Muscle layer of duodenum (tissue), 2 donors: Measurements from ENCODE around the gene FBLN2.

Source experiments
- H3K27ac ChIP-seq: one replicate; pipeline ENCODE4 v1.7.0; 2013; ENCODE audit warnings: mild to moderate bottlenecking, low read length
- H3K27me3 ChIP-seq: one replicate; pipeline ENCODE4 v1.7.0; 2013; ENCODE audit warnings: low read depth, mild to moderate bottlenecking, control low read depth, low read length
- H3K36me3 ChIP-seq, 2 donors: one replicate each; pipeline ENCODE4 v1.7.0; 2013; ENCODE audit warnings: low read length in 2 of 2, control low read depth in 1 of 2, mild to moderate bottlenecking in 1 of 2; ENCODE audit not compliant: insufficient read depth in 2 of 2, control insufficient read depth in 1 of 2
- H3K4me1 ChIP-seq, 2 donors: one replicate each; pipeline ENCODE4 v1.7.0; 2013; ENCODE audit warnings: low read length in 2 of 2, mild to moderate bottlenecking in 2 of 2, control low read depth in 1 of 2, moderate library complexity in 1 of 2; ENCODE audit not compliant: insufficient read depth in 2 of 2, control insufficient read depth in 1 of 2
- H3K4me3 ChIP-seq, 2 donors: one replicate each; pipeline ENCODE4 v1.7.0; 2013; ENCODE audit warnings: low read length in 2 of 2, low read depth in 1 of 2, mild to moderate bottlenecking in 1 of 2
- H3K9me3 ChIP-seq, 2 donors: one replicate each; pipeline ENCODE4 v1.7.0; 2013; ENCODE audit warnings: low read length in 2 of 2, control low read depth in 1 of 2, mild to moderate bottlenecking in 1 of 2; ENCODE audit not compliant: control insufficient read depth in 1 of 2
- donor health status: healthy.

Gene FBLN2

DNA sequence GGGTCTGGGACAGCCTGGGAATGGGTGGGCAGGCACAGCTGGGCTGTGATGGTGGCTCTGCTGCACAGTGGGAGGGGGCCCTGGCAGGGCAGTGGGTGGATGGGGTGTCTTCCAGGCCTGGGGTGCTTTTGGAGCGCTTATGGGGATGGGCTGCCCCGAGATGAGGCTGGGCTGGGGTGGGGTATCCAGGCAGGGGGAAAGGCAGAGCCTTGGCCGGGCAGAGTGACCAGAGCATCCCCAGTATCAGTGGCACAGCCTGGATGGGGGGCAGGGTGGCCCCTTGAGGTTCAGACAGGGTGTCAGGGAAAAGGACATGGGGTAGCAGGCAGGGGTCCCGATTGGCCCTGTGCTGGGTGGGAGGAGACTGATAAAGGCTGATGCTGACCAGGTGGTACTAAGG, 42.2 kb upstream of the FBLN2 start:
- Histone ChIP-seq H3K9me3 (no peaks in the 10 kb centered on the region), H3K27me3 (no peaks in the 10 kb centered on the region), H3K27ac (no peak overlapping the region), H3K36me3 (peaks cover 0 to 25% of the 10 kb centered on the region in 2 donors), H3K4me1 (peaks cover 0 to 10% of the 10 kb centered on the region in 2 donors), H3K4me3 (no peak overlapping the region)

DNA sequence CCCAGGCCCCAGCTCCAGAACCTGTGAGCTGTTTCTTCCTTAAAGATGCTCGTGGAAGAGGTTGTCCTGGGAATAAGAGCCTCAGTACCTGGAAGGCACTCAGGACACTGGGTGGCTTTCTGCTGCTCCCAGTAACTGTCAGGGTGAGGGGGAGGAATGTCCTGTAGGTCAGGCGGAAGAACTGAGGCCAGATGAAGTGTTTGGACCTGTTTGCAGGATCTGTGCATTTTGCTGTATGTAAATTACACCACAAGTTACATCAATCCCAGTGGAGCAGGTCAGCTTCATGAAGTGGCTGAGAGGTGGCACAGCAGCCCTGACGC, 41.7 kb upstream of the FBLN2 start:
- peaks cover 0 to 19% of the 10 kb centered on the region in 2 donors for H3K36me3 ChIP-seq
- H3K27me3 ChIP-seq = no peaks in the 10 kb centered on the region
- H3K4me3 ChIP-seq = no peak overlapping the region
- H3K27ac ChIP-seq = no peak overlapping the region
- peaks cover 0 to 10% of the 10 kb centered on the region in 2 donors for H3K4me1 ChIP-seq
- H3K9me3 ChIP-seq = no peaks in the 10 kb centered on the region

DNA sequence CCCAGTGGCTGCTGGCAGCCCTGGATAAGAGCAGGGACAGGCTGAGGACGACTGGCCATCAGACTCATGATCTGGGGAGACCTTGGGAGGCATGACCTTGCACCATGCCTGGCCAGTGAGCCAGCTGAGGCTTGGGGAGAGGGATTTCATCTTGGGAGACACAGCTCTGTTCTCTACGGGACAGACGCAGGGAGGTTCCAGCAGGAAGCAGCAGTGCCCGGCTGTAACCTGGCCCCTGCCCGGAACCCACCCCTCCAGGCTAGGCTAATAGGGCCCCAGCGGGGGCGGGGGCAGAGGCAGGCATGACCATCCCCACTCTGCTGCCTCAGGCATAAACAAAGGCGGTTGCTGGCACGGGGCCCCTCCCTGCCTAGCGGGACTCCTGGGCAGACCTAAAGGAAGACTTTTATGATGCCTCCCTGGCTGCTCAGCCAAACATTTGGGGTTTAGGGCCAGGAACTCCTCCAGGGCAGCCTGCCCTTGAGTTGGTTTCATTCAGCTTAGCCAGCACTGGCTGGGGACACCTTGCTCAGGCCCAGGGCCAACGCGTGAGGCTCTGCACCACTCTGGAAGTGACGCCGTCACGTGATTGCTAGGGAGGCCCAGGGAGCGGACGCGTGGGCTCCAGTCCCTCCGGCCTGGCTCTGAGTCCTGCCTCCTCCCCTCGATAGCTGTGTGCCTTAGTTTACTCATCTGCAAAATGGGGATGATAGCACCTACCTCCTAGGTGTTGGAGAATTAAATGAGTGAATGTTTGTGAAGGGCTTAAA, 41.2 kb upstream of the FBLN2 start:
- H3K36me3 ChIP-seq = peaks cover 0 to 14% of the 10 kb centered on the region in 2 donors
- no peak overlapping the region for H3K27ac ChIP-seq
- H3K27me3 ChIP-seq = no peaks in the 10 kb centered on the region
- peaks cover 0 to 10% of the 10 kb centered on the region in 2 donors for H3K4me1 ChIP-seq
- H3K9me3 ChIP-seq = no peaks in the 10 kb centered on the region
- H3K4me3 ChIP-seq = no peak overlapping the region

DNA sequence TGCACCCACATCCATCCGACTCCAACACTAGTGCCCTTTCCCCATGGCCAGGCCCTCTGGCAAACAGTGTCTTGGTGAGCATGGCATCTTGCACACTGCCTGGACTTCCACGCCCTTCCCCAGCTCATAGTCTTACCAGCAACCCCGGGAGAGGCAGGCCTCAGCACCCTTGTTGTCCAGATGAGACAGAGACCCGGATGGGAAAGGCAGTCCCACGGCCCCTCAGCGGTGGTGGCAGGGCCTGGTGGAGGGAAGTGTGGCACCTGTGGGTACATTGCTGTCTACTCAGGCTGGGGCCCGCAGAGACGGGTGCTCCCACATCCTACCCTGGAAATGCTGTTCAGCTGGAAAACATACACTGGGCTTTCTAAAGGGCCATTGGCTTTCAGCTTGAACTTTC, 40.4 kb upstream of the FBLN2 start:
- H3K27me3 ChIP-seq = no peaks in the 10 kb centered on the region

DNA sequence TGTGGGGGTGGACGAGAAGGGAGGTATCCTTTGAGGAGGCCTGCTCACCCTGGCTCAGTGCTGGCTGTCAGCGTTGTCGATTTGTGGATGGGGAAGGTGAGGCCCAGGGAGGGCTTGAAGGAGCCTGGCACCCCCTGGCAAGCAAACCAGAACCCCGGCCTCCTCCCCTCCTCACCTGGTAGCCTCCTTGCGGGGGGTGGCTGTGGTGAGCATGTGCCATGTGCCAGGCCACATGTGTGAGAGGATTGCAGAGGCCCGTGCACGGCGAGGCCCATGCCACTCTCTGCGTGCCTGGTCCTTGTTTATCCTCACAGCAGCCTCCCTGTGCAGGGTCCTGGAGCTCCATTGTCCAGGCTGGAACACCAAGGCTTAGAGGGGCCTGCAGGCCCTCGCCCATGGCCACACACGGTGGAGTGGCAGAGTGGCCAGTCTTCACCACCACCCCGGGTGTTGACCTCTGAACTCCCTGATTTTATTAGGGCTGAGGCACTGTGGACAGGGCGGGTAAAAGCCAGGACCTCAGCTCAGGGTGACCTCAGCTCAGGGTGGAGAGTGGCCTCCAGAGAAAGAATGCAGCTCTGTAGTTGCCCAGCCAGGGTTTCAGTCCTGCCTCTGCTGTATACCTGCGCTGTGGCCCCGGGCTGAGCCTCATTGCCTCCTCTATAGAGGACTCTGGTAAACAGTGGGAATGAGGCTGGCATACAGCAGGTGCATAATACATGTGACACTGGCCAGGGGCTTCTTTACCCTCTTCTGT, 39.7 kb upstream of the FBLN2 start:
- Histone ChIP-seq H3K9me3 (no peaks in the 10 kb centered on the region), H3K27ac (no peak overlapping the region), H3K4me1 (peaks cover 0 to 10% of the 10 kb centered on the region in 2 donors), H3K4me3 (no peak overlapping the region), H3K27me3 (no peaks in the 10 kb centered on the region), H3K36me3 (peaks cover 0 to 8% of the 10 kb centered on the region in 2 donors)

More for the DNA sequence above, 40.4 kb upstream of the FBLN2 start:
- no peaks in the 10 kb centered on the region for H3K9me3 ChIP-seq
- peaks cover 0 to 10% of the 10 kb centered on the region in 2 donors for H3K36me3 ChIP-seq
- no peak overlapping the region for H3K4me3 ChIP-seq
- no peak overlapping the region for H3K27ac ChIP-seq
- H3K4me1 ChIP-seq = peaks cover 0 to 10% of the 10 kb centered on the region in 2 donors

DNA sequence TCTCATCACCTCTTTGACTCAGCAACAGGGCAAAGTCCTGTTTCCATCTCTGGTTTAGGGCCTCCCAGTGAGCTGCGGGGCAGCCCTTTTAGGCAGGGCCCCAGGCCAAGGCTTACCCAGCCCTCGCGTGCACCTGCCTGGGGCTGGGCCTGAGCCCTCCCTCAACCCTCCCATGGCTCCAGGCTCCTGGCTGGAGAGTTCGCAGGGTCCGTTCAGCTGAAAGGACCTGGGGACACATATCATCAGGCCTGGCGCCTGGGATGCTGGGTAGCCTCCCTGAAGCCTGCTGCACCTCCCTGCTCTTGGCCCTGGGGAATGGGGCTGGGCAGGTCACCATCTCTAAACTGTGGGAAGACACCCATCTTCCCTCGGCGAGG, 39.1 kb upstream of the FBLN2 start:
- H3K27me3 ChIP-seq = no peaks in the 10 kb centered on the region
- H3K27ac ChIP-seq = no peak overlapping the region
- no peaks in the 10 kb centered on the region for H3K9me3 ChIP-seq
- no peak overlapping the region for H3K4me3 ChIP-seq
- H3K4me1 ChIP-seq = peaks cover 0 to 10% of the 10 kb centered on the region in 2 donors
- H3K36me3 ChIP-seq = peaks cover 0 to 3% of the 10 kb centered on the region in 2 donors

- no peaks in the 10 kb centered on the region for H3K27me3 ChIP-seq
- no peaks in the 10 kb centered on the region for H3K36me3 ChIP-seq
- H3K9me3 ChIP-seq = no peaks in the 10 kb centered on the region
- H3K4me3 ChIP-seq = no peak overlapping the region
- no peak overlapping the region for H3K27ac ChIP-seq
- peaks cover 0 to 8% of the 10 kb centered on the region in 2 donors for H3K4me1 ChIP-seq
Measured at GRCh38 chr3:13512451-13512850, 36.5 kb upstream of the FBLN2 start.

- Histone ChIP-seq H3K9me3 (no peaks in the 10 kb centered on the region), H3K4me3 (no peak overlapping the region), H3K4me1 (peaks cover 0 to under 1% of the 10 kb centered on the region in 2 donors), H3K27me3 (no peaks in the 10 kb centered on the region), H3K27ac (no peak overlapping the region), H3K36me3 (no peaks in the 10 kb centered on the region)
Measured at GRCh38 chr3:13513051-13513912, 35.6 kb upstream of the FBLN2 start.

- H3K27me3 ChIP-seq = no peaks in the 10 kb centered on the region
- no peaks in the 10 kb centered on the region for H3K9me3 ChIP-seq
- no peaks in the 10 kb centered on the region for H3K36me3 ChIP-seq
- H3K4me3 ChIP-seq = no peak overlapping the region
- no peak overlapping the region for H3K27ac ChIP-seq
- H3K4me1 ChIP-seq = no peaks in the 10 kb centered on the region
Measured at GRCh38 chr3:13513913-13514517, 34.9 kb upstream of the FBLN2 start.

- H3K27ac ChIP-seq = no peak overlapping the region
- H3K4me1 ChIP-seq = no peaks in the 10 kb centered on the region
- H3K9me3 ChIP-seq = no peaks in the 10 kb centered on the region
- H3K36me3 ChIP-seq = no peaks in the 10 kb centered on the region
- no peaks in the 10 kb centered on the region for H3K27me3 ChIP-seq
- no peak overlapping the region for H3K4me3 ChIP-seq
Measured at GRCh38 chr3:13514639-13515435, 34.1 kb upstream of the FBLN2 start.
